Astrocyte of the spinal cord (primary cell): Measurements from ENCODE around the gene ARID1A.
A peak's percentile ranks its signal among the peaks of the same experiment; 100 is the strongest.

Source experiments
- DNase-seq: peaks from one replicate; pipeline ENCODE4 v3.0.0; 2011; ENCODE audit warnings: low read depth, low spot score
- H3K4me3 ChIP-seq: 2 replicates; pipeline ENCODE4 v1.5.1; 2011; ENCODE audit warnings: low read depth, mild to moderate bottlenecking, low read length, moderate library complexity
- CTCF ChIP-seq: IDR thresholded peaks from 2 replicates; pipeline ENCODE4 v1.5.1; 2012; ENCODE audit warnings: low read depth, mild to moderate bottlenecking, low read length, inconsistent platforms
- in situ Hi-C: cut with HindIII; loops from 2 replicates; pipeline ENCODE4 v1.10.0; 2017; ENCODE audit warnings: low sequenced_read_pairs

The ARID1A gene

DNA sequence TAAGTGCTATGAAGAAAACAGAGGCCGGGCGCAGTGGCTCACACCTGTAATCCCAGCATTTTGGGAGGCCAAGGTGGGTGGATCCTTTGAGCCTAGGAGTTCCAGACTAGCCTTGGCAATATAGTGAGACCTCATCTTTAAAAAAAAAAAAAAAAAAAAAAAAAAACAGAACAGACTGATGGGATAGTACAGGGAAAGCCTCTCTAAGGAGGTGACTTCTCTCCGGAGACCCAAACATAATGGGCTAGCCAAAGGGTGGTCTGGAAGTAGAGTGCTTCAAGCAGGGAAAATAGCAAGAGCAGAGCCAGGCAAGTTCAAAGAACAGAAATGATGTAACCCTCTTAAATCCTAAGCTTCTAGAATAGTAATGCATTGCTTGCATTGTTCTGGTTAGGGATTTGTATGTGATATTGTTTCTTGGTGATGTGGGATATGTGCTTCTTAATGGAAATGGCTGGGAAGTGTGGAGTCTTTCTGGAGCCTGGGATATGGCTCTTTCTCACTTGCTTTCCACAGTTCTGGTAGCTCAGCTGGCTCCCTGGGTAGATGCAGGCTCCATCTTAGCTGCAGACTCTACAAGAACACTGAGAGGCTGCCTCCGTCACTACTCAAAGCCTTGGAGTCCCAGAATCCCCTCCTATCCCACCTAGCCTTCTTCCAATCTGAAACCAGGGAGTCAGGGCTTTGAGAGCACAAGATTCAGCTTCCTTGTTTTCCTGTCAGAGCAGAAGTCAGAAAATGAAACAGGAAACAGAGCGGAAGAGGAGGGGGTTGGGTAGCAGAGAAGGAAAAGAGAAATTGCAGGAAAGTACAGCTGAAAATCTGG, 90.0 kb downstream of the ARID1A start:
- no peak for TF ChIP-seq CTCF
- in situ Hi-C loops, result no loop called here
- DNase-seq, result peak; percentile 46
- H3K4me3 ChIP-seq, result no peak overlapping the region

- peak; percentile 89 for DNase-seq
- in situ Hi-C loops, result no loop called here
- H3K4me3 ChIP-seq, result peak overlapping the region; percentile 53
- no peak for TF ChIP-seq CTCF
Measured at GRCh38 chr1:26786437-26787380, 90.9 kb downstream of the ARID1A start.

DNA sequence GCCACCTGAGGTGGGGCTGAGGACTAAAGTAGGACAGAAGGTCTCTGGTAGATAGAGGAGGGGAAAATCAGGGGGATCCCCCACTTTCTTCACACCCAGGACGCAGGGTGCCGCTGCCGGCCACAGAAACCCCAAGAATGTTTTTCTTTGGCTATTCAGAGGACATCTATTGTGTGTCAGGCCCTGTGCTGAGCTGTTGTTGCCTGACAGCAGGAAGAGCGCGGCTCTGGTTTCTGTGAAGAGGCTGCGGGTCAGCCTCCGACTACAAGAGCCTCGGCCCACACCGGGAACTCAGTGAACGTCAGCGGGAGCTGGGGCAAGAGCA, 91.5 kb downstream of the ARID1A start:
- in situ Hi-C loops, result no loop called here
- peak; percentile 80 for DNase-seq
- peak overlapping the region; percentile 53 for H3K4me3 ChIP-seq
- TF ChIP-seq CTCF, result no peak

GRCh38 chr1:26787706-26788514, 92.1 kb downstream of the ARID1A start, which contains the start of gene PIGV:
PIGV (plus strand) TSS chr1:26787950; CDS start chr1:26790816, 2,866 bp downstream.
- H3K4me3 ChIP-seq, result peak within 1 kb of the TSS; percentile 53
- in situ Hi-C loops, result no loop called here
- peak; percentile 6 for TF ChIP-seq CTCF
- DNase-seq, result peak; percentile 83

DNA sequence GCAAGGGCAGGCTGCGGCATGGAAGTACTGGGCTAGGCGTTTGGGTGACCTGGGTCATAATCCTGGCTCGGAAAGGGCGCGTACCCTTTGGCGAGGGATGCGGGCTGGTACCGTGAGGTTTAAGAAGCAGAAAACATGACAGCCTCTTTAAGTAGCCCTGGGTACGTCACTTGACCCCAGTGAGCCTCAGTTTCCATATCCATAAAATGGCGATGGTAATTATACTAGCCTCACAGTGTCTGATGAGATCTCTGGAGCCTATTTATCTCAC, 92.6 kb downstream of the ARID1A start:
- peak overlapping the region; percentile 53 for H3K4me3 ChIP-seq
- in situ Hi-C loops, result no loop called here
- DNase-seq, result no peak
- no peak for TF ChIP-seq CTCF
